Measurements from ENCODE around the gene CC2D1B. TPM values are rescaled to one million over a fixed set of nuclear protein-coding genes. Genes with fewer than 3 reads are reported as not detected.

CC2D1B gene
- total RNA-seq, 2 donors from 2014 or later = 41.8 to 62.6 TPM

DNA sequence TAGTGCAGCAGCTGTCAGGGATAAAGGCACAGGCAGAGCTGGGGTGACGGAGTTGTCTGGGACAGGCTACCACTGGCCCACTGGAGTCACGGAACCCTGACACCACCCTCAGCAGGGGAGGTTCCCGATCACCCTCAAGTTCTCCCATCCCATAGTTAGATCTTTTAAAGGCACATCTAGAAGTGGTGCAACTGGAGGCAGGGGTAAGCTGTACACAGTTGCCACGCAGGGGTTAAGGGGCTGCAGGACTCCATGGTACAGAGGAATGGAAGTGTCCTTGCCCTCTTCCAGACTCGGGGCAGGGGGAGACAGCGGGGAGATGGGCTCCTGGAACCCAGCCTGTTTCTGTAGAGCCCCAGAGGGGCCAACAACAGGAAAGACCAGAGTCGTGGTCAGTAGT lies 13.3 kb downstream of the CC2D1B start:
- Mint-ChIP-seq H3K36me3 (ENCODE audit: low read depth) (peaks cover 10% of the 10 kb centered on the region), H3K4me3 (no peak overlapping the region), H3K27me3 (no peaks in the 10 kb centered on the region), H3K4me1 (no peaks in the 10 kb centered on the region), H3K27ac (no peak overlapping the region)
- H3K9me3 ChIP-seq (ENCODE audit: control insufficient read depth, low read length, poor library complexity, severe bottlenecking) = no peaks in the 10 kb centered on the region
- ATAC-seq (no peak), DNase-seq (no peak)

- no peaks in the 10 kb centered on the region for H3K36me3 Mint-ChIP-seq (ENCODE audit: low read depth)
- no peak overlapping the region for H3K4me3 Mint-ChIP-seq
- no peaks in the 10 kb centered on the region for H3K9me3 ChIP-seq (ENCODE audit: control insufficient read depth, low read length, poor library complexity, severe bottlenecking)
- H3K4me1 Mint-ChIP-seq = no peaks in the 10 kb centered on the region
- DNase-seq (no peak), ATAC-seq (no peak)
- H3K27ac Mint-ChIP-seq = no peak overlapping the region
- H3K27me3 Mint-ChIP-seq = no peaks in the 10 kb centered on the region
Observed at GRCh38 chr1:52348704-52349300, 17.2 kb downstream of the CC2D1B start.

GRCh38 chr1:52346653-52347052 lies 19.4 kb downstream of the CC2D1B start:
- H3K27me3 Mint-ChIP-seq = no peaks in the 10 kb centered on the region
- no peaks in the 10 kb centered on the region for H3K9me3 ChIP-seq (ENCODE audit: control insufficient read depth, low read length, poor library complexity, severe bottlenecking)
- ATAC-seq (no peak), DNase-seq (no peak)
- H3K4me3 Mint-ChIP-seq = no peak overlapping the region
- no peaks in the 10 kb centered on the region for H3K36me3 Mint-ChIP-seq (ENCODE audit: low read depth)
- no peak overlapping the region for H3K27ac Mint-ChIP-seq
- no peaks in the 10 kb centered on the region for H3K4me1 Mint-ChIP-seq

DNA sequence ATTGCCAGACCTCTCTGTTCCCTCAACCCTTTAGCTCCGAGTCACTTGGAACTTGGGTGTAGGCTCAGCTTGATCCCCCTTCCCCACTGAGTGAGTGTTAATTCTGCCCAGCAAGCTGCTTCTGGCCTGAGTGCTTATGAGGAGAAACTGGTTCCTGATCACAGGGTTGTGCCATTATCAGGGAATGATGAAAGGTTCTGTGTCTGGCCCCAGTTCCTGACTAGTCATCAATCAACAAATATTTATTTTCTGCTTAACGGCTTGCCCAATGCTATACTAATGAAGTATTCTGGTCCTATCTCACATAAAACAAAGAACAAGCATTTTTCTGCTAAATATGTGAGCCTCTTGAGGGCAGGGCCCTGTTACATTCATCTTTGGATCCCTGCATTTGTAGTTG lies 20.8 kb downstream of the CC2D1B start:
- H3K27ac Mint-ChIP-seq = no peak overlapping the region
- DNase-seq = no peak
- H3K4me1 Mint-ChIP-seq = no peaks in the 10 kb centered on the region
- H3K36me3 Mint-ChIP-seq (ENCODE audit: low read depth) = no peaks in the 10 kb centered on the region
- no peak for ATAC-seq
- no peaks in the 10 kb centered on the region for H3K27me3 Mint-ChIP-seq
- H3K4me3 Mint-ChIP-seq = no peak overlapping the region
- no peaks in the 10 kb centered on the region for H3K9me3 ChIP-seq (ENCODE audit: control insufficient read depth, low read length, poor library complexity, severe bottlenecking)

DNA sequence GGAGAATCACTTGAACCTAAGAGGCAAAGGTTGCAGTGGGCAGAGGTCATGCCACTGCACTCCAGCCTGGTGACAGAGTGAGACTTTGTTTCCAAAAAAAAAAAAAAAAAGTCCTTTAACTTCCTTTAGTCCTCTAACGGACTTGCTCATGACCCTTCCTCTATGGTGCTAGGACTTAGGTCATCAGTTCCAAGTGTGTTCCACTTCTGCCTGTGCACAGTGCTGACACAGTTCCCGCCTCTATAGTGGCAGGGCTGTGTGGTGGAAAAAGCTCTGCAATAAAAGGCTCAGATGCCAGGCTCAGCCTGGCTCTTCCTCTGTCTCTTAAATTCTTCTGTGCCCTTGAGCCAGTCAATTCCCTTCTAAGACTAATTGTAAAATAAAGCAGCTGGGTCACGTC lies 22.0 kb downstream of the CC2D1B start:
- H3K27me3 Mint-ChIP-seq = no peaks in the 10 kb centered on the region
- ATAC-seq = no peak
- no peaks in the 10 kb centered on the region for H3K9me3 ChIP-seq (ENCODE audit: control insufficient read depth, low read length, poor library complexity, severe bottlenecking)
- H3K4me3 Mint-ChIP-seq = no peak overlapping the region
- H3K36me3 Mint-ChIP-seq (ENCODE audit: low read depth) = no peaks in the 10 kb centered on the region
- DNase-seq = no peak
- H3K27ac Mint-ChIP-seq = no peak overlapping the region
- no peaks in the 10 kb centered on the region for H3K4me1 Mint-ChIP-seq

- no peaks in the 10 kb centered on the region for H3K9me3 ChIP-seq (ENCODE audit: control insufficient read depth, low read length, poor library complexity, severe bottlenecking)
- H3K27ac Mint-ChIP-seq = no peak overlapping the region
- H3K4me1 Mint-ChIP-seq = no peaks in the 10 kb centered on the region
- DNase-seq (no peak), ATAC-seq (no peak)
- no peak overlapping the region for H3K4me3 Mint-ChIP-seq
- H3K27me3 Mint-ChIP-seq = no peaks in the 10 kb centered on the region
- H3K36me3 Mint-ChIP-seq (ENCODE audit: low read depth) = no peaks in the 10 kb centered on the region
Observed at GRCh38 chr1:52341655-52342260, 24.2 kb downstream of the CC2D1B start.

DNA sequence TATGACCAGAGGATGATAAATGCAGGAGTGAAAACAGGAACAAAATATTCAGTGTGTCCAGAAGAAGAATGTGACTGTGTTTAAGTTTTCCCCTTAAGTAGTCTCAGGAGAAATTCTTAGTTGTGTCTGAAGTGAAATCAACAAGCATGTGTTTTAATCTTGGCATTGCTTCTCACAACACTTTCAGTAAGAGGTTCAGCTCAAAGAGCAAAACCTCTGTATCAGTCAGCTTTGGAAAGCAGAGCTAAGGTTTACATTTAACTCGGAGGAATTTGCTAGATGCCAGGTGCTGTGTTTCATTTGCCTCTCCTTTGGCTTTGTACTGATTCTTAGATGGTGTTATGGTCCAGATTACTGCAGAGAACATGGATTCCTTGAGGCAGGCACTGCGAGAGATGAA lies 28.6 kb downstream of the CC2D1B start:
- no peaks in the 10 kb centered on the region for H3K9me3 ChIP-seq (ENCODE audit: control insufficient read depth, low read length, poor library complexity, severe bottlenecking)
- Mint-ChIP-seq H3K27me3 (no peaks in the 10 kb centered on the region), H3K4me1 (no peaks in the 10 kb centered on the region), H3K4me3 (no peak overlapping the region), H3K27ac (no peak overlapping the region), H3K36me3 (ENCODE audit: low read depth) (no peaks in the 10 kb centered on the region)
- ATAC-seq = no peak
- DNase-seq = no peak

DNA sequence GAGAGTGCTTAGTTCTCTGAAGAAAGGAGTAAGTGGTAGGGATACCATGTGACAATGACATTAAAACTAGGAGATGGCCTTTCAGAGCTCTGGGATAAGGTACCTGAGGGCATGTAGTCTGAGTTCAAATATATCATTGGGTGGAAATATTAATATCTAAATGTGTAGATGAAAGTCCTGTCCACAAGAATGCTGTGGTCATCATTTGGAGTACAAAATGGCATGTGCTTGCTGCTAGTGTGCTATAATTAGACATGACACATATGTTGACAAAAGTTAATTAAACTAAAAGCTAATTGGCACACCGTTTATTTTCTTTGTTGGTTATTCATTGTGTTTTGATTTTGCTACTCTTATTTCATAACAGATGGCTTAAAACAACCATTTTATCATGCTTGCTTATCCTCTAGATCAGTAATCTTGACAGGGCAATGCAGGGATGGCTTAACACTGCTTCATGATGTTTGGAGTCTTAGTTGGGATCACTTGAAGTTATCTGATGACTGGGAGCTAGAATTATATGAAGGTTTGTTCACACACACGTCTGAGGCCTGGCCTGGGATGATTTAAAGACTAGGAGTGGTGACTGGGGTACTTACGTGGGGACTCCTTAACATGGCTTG lies 31.0 kb downstream of the CC2D1B start:
- no peak for ATAC-seq
- Mint-ChIP-seq H3K36me3 (ENCODE audit: low read depth) (no peaks in the 10 kb centered on the region), H3K4me1 (no peaks in the 10 kb centered on the region), H3K27ac (no peak overlapping the region), H3K27me3 (no peaks in the 10 kb centered on the region), H3K4me3 (no peak overlapping the region)
- no peaks in the 10 kb centered on the region for H3K9me3 ChIP-seq (ENCODE audit: control insufficient read depth, low read length, poor library complexity, severe bottlenecking)
- DNase-seq = no peak

GRCh38 chr1:52332411-52332810 lies 33.6 kb downstream of the CC2D1B start:
- Mint-ChIP-seq H3K27me3 (no peaks in the 10 kb centered on the region), H3K4me1 (no peaks in the 10 kb centered on the region), H3K4me3 (no peak overlapping the region), H3K27ac (no peak overlapping the region), H3K36me3 (ENCODE audit: low read depth) (peaks cover 2% of the 10 kb centered on the region)
- DNase-seq (no peak), ATAC-seq (no peak)
- H3K9me3 ChIP-seq (ENCODE audit: control insufficient read depth, low read length, poor library complexity, severe bottlenecking) = no peaks in the 10 kb centered on the region

GRCh38 chr1:52328615-52329014 lies 37.4 kb downstream of the CC2D1B start:
- H3K27me3 Mint-ChIP-seq = no peaks in the 10 kb centered on the region
- peaks cover 2% of the 10 kb centered on the region for H3K4me1 Mint-ChIP-seq
- H3K4me3 Mint-ChIP-seq = no peak overlapping the region
- no peaks in the 10 kb centered on the region for H3K9me3 ChIP-seq (ENCODE audit: control insufficient read depth, low read length, poor library complexity, severe bottlenecking)
- no peak for ATAC-seq
- peaks cover 2% of the 10 kb centered on the region for H3K36me3 Mint-ChIP-seq (ENCODE audit: low read depth)
- no peak for DNase-seq
- no peak overlapping the region for H3K27ac Mint-ChIP-seq

GRCh38 chr1:52325786-52326185 lies 40.2 kb downstream of the CC2D1B start:
- Mint-ChIP-seq H3K27me3 (no peaks in the 10 kb centered on the region), H3K36me3 (ENCODE audit: low read depth) (peaks cover 2% of the 10 kb centered on the region), H3K4me3 (no peak overlapping the region), H3K27ac (no peak overlapping the region), H3K4me1 (peaks cover 2% of the 10 kb centered on the region)
- ATAC-seq (no peak), DNase-seq (no peak)
- H3K9me3 ChIP-seq (ENCODE audit: control insufficient read depth, low read length, poor library complexity, severe bottlenecking) = no peaks in the 10 kb centered on the region

GRCh38 chr1:52323731-52324130 lies 42.3 kb downstream of the CC2D1B start:
- H3K4me1 Mint-ChIP-seq = peaks cover 2% of the 10 kb centered on the region
- no peak overlapping the region for H3K27ac Mint-ChIP-seq
- no peak overlapping the region for H3K4me3 Mint-ChIP-seq
- no peak for DNase-seq
- no peaks in the 10 kb centered on the region for H3K27me3 Mint-ChIP-seq
- H3K9me3 ChIP-seq (ENCODE audit: control insufficient read depth, low read length, poor library complexity, severe bottlenecking) = no peaks in the 10 kb centered on the region
- H3K36me3 Mint-ChIP-seq (ENCODE audit: low read depth) = peaks cover under 1% of the 10 kb centered on the region
- ATAC-seq = no peak

DNA sequence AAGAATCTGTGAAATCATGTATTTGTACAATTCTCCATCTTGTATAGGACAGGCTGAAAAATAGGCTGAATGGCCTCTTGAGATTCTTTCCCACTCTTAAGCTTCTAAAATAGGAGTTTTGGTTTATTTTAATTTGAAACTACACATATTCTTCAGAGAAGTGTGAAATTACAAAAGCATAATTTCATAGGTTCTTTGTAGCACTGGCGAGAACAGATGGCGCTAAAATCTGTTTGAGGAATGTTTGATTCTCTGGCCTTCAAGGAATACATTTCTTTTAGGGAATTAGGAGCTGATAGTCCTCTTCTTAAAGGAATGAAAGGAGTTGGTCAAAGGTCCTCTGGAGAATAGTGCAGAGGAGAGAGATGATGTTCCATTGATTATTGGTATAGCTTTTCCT lies 44.9 kb downstream of the CC2D1B start:
- no peak overlapping the region for H3K4me3 Mint-ChIP-seq
- no peaks in the 10 kb centered on the region for H3K4me1 Mint-ChIP-seq
- no peaks in the 10 kb centered on the region for H3K9me3 ChIP-seq (ENCODE audit: control insufficient read depth, low read length, poor library complexity, severe bottlenecking)
- no peak for ATAC-seq
- no peak overlapping the region for H3K27ac Mint-ChIP-seq
- DNase-seq = no peak
- no peaks in the 10 kb centered on the region for H3K27me3 Mint-ChIP-seq
- no peaks in the 10 kb centered on the region for H3K36me3 Mint-ChIP-seq (ENCODE audit: low read depth)
